NCI-H2196 (cell line): ENCODE measurements around the gene BCAN.
"Not testable (repeated sequence)": the region's sequence is repeated elsewhere in the genome, so short reads cannot be mapped to it uniquely, and the experiment has no call there.

Source experiments
- DNase-seq: peaks from one replicate; lab custom pipeline; 2025; ENCODE audit not compliant: unreplicated experiment; lab: John Stamatoyannopoulos, UW

Gene BCAN, protein sequence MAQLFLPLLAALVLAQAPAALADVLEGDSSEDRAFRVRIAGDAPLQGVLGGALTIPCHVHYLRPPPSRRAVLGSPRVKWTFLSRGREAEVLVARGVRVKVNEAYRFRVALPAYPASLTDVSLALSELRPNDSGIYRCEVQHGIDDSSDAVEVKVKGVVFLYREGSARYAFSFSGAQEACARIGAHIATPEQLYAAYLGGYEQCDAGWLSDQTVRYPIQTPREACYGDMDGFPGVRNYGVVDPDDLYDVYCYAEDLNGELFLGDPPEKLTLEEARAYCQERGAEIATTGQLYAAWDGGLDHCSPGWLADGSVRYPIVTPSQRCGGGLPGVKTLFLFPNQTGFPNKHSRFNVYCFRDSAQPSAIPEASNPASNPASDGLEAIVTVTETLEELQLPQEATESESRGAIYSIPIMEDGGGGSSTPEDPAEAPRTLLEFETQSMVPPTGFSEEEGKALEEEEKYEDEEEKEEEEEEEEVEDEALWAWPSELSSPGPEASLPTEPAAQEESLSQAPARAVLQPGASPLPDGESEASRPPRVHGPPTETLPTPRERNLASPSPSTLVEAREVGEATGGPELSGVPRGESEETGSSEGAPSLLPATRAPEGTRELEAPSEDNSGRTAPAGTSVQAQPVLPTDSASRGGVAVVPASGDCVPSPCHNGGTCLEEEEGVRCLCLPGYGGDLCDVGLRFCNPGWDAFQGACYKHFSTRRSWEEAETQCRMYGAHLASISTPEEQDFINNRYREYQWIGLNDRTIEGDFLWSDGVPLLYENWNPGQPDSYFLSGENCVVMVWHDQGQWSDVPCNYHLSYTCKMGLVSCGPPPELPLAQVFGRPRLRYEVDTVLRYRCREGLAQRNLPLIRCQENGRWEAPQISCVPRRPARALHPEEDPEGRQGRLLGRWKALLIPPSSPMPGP

DNA sequence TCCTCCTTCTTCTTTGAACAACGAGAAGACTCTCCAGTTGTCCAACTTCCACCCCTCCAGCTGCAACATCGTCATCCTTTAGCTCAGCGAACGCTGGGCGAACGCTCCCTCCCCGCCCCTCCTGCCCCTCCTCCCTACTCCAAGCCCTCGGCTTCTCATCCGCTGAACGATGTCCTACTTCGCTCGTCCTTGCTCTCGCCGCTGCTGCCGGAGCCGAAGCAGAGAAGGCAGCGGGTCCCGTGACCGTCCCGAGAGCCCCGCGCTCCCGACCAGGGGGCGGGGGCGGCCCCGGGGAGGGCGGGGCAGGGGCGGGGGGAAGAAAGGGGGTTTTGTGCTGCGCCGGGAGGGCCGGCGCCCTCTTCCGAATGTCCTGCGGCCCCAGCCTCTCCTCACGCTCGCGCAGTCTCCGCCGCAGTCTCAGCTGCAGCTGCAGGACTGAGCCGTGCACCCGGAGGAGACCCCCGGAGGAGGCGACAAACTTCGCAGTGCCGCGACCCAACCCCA lies at the start of gene BCAN:
TSS of gene BCAN (plus strand) at position 357 of the 504 bp plus-strand sequence. CDS start 3,938 bp downstream, outside the sequence.
- DNase-seq = no peak

DNA sequence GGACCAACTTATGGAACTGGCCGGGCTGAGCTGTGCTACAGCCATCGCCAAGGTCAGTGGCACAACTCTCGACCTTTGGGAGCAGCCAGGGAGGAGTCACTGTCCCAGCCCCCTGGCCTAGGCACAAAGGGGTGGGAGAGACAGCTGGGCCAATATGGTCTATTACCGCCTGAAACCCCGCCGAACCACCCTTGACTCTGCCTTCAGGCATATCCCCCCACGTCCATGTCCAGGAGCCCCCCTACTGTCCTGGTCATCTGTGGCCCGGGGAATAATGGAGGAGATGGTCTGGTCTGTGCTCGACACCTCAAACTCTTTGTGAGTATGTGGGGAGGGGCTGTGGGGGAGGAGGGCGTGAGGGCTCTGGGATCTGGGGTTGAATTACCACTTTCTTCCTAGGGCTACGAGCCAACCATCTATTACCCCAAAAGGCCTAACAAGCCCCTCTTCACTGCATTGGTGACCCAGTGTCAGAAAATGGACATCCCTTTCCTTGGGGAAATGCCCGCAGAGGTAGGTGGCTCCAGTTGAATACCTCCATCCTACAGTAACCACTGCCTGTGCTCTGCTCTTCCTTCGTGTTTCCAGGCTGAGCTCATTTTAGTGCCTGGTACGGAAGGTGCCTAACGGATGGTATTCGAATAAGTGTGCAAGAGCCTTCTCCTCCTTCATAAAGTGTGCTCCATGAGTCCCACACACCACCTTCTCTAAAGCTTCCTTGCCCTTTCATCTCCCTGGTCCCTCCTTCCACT lies 49.6 kb upstream of the BCAN start:
- DNase-seq = no peak

DNA sequence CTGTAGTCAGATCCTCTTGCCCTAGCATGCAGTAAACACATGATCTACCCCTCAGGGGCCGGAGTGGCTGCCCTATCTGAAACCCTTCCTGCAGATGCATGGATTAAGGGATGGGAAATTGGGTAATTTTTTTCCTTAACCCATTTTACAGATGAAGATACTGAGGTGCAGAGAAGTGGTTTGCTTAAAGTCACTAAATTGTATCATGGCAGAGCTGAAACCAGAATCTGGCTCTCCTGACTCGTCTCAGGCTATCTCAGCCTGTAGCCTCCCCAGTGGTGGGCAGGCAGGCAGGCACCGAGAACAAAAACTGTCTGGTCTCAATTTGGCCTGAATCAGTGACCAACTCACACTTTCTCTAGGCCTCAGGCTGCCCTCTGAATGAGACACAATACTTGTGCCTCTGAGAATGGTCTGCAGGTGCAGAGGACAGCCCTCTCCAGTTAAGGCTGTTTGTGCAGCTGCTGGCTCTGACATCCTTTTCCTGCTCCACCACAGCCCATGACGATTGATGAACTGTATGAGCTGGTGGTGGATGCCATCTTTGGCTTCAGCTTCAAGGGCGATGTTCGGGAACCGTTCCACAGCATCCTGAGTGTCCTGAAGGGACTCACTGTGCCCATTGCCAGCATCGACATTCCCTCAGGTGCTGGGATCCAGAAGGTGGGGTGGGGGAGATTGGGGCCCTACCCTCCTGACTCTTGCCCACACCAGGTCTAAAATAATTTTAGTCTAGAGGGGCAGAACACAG lies 48.8 kb upstream of the BCAN start:
- DNase-seq = peak; percentile 66

DNA sequence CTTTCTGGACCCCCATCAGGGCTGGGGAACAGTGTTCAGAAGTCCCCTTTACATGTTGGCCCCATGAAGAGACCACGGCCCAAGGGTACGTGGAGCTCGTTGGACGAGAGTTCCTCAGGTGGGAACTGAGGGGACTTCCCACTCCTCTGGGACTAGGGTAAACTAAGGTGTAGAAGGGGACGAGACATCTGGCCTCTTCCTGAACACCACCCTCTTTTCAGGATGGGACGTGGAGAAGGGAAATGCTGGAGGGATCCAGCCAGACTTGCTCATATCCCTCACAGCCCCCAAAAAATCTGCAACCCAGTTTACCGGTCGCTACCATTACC lies 48.3 kb upstream of the BCAN start:
- no peak for DNase-seq

DNA sequence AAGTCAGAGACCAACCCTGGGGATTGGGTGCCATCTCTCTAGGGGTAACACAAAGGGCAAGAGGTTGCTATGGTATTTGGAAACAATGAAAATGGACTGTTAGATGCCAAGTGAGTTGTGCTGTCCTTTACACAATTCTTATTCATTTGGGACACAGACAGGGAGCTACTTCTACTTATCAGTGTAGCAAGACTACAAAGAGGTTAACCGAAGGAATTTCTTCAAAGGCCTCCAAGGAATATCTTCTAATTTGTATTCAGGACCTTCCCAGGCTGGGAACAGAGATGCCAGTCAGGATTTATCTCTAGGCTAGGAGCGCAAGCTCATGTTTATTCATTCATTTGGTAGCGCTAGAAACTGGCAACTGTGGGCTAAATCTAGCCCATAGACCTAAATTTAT lies 47.7 kb upstream of the BCAN start:
- no peak for DNase-seq

DNA sequence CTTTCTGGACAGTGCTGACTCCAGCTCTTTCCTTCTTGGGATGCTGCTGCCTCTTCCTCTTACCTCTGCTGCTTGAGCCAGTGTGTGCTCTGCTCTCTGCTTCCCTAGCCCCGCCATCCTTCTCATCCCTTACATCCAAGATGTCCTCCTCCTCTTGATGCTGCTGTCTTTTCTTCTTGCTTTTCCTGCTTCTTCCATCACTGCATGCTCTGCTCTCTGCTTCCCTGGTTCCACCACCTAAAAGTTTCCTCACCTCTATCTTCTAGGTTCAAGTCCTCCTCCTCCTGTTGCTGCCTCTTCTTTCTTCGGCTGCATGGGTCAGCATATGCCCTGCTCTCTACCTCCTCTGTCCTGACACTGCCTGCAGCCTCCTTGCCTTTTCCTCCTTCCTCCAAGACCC lies 46.9 kb upstream of the BCAN start:
- DNase-seq = no peak

DNA sequence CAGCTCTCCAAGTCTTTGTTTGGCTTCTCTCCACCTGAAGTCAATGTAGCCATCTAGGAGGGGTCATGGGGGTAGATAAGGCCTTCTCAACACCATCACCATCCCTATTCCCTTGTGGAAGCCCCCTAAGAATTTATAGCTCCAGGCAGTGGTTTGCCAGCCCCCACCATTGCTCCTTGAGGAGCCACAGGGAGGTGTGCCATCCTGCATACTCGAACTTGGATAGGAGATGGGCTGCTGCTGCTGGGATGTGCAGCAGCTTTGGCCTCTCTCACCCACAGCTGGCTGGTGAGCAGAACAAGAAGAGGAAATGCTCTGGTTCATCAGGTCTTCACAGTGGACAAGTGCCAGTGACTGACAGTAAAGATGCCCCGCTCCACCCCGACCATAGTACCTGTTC lies 45.5 kb upstream of the BCAN start:
- no peak for DNase-seq

DNA sequence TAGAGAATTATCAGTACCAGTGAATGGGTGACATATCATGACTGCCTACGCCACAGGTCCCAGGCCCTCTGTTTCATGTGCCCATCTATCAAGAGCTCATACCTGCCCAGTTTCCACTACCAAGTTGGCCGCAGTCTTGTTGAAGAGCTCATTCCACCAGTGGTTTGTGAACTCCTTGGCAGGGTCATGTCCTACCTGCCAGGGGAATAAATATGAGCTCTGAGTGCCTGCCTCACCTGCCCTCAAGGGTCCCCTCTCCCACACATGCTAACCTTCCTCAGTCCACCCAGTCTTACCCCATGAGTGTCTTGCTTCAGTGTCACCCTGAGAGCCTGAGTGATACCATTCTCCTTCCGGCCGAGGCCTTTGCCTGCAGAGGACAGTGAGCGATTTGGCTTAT lies 43.8 kb upstream of the BCAN start:
- no peak for DNase-seq

DNA sequence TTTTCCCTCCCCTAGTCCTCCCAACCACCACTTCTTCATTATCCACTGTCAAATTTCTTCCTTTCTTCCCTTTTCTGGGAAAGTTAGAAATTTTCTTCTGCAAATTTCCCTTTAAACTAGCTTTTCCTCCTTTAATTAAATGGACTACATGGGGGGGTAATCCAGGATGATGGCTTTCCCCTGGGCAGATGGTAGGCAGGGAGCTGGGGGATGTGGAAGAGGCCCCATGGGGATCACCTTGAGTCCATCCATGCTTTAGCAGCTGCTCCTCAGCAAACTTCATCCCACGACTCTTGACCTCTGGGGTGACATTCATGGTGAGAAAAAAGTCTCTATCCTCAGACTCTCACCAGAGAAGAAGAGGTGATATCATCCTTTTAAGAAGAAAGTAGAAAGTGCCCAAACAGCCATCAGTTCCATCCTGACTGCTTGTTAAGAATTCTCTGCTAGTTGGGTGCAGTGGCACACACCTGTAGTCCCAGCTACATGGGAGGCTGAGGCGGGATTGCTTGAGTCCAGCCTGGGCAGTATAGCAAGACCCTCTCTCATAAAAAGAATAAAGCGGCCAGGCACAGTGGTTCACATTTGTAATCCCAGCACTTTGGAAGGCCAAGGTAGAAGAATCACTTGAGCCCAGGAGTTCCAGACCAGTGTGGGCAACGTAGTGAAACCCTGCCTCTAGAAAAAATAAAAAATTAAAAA lies 43.0 kb upstream of the BCAN start:
- DNase-seq = no peak

DNA sequence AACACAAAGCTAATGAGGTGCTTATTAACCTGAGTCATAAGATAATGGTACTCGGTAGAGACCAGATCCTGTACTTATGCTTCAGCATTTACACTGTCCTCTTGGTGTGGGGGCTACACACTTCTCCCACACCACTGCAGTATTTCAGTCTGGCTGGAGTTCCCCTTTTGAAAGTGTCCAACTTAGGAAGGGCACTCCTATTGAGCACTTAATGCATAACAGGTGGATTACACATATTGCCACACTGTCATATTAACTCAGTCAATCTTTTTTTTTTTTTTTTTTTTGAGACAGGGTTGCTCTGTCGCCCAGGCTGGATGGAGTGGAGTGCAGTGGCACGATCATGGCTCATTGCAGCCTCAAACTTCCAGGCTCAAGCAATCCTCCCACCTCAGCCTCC lies 42.1 kb upstream of the BCAN start:
- DNase-seq = no peak

DNA sequence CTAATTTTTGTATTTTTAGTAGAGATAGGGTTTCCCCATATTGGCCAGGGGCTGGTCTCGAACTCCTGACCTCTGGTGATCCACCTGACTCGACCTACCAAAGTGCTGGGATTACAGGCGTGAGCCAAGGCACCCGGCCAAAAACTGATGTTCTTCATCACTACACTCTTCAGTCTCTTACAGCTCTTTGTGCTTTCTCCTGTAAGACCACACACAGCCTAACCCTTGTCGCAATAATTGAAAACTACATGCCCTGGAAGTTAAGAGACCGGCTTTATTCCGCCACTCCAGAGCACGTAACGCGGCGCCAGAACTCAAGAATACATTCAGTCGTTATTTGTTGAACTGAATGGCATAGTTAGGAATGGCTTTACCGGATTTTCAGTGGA lies 41.2 kb upstream of the BCAN start:
- DNase-seq = no peak

DNA sequence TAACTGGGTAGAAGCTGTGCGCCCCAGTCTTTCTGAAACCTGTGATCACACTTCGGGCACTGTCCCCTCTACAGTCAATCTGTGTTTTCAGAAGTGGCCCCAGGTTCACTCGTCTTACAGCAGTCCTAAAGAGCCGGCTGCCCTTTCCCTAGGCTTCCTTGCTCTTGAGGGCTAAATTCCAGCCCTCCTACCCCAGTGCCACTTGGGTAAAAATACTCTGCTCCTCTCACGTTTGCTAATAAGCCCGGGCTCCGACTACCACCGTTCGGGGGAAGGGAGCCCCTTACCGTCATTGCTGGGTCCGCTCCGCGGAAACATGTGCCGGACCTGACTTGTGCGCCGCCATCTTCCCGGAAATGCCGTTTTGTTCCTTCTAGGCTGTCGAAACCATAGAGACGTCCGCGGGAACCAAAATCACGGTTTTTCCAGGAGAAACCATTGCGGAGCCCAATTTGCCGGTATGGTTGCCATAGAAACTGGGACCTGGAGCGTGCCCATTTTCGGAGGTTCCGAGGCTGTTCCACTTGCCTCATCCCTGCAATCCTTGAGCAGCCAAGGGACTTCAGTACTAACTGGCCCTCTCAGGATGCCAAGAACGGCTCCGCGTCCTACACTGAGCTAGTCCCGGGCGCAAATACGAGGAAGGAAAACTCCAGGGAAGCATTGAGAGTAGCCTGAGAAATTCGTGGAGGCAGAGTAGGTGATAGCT lies 40.6 kb upstream of the BCAN start, which contains the start of gene GPATCH4:
TSS of gene GPATCH4 (minus strand) at position 358 of the 709 bp plus-strand sequence.
- DNase-seq = peak; percentile 85

DNA sequence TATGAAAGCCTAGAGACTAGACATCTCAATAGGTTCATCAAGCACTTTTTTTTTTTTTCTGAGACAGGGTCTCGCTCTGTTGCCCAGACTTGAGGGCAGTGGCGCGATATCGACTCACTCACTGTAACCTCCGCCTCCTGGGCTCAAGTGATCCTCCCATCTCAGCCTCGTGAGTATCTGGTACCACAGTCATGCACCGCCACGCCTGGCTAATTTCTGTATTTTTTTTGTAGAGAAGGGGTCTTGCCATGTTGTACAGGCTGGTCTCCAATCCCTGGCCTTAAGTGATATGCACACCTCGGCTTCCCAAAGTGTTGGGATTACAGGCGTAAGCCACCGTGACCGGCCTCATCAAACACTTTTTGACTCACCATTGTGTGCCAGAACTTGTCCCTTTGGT lies 40.0 kb upstream of the BCAN start:
- DNase-seq = no peak

DNA sequence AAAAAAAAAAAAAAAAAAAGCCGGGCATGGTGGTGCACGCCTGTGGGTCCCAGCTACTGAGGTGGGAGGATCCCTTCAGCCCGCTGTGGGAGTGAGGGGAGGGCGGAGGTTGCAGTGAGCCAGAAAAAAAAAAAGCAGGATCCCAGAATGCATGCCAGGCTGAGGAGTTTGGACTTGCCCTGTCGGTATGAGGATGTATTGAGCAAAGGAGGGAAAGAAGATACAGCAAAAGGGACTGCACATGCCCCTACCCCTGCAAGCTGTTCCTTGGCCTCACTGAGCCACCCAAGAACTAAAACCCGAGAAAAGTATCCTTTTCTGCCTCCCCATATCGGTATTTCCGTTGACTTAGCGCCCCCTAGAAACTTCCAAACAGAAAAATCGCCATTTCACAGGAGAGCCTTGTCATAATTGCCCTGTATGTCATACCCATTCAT lies 39.3 kb upstream of the BCAN start:
- DNase-seq = no peak

DNA sequence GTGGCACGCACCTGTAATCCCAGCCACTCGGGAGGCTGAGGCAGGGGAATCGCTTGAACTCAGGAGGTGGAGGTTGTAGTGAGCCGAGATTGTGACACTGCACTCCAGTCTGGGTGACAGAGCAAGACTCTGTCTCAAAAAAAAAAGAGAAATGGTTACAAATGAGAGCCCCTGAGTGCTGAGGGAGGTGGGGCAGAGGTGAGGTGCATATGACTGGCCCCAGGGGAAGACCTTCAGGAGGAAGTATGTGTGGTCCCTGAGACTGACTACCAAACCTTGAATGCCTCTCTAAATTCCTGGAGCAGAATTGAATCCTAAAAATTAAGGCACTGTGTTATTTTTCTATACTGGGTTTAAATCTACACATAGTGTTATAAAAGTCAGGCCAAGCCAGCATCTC lies 34.6 kb upstream of the BCAN start:
- not testable (repeated sequence) for DNase-seq

DNA sequence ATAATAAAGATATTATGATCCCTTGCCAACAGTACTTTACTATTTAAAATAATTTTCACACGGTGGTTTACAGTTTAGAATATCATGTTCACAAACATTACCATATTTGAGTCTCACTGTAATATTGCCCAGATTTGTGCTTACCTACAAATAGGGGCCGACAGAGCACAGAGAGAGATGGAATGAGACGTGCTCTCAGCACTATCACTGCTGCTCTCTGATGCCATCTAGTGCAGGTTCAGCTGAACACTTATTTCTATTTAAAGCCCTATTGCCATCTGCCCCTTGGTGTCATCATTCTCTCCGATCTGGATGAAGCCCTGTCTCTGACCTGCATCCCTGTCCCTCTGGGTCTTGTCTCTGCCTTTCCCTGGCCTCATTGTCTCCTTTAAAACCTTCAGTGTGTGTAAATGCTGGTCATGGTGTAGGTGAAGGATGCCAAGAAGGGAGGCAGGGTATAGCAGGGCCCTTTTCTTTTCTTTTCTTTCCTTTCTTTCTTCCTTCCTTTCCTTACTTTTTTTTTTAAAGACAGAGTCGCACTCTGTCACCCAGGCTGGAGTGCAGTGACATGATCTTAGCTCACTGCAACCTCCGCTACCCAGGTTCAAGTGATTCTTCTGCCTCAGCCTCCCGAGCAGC lies 33.8 kb upstream of the BCAN start:
- peak; percentile 76 for DNase-seq

DNA sequence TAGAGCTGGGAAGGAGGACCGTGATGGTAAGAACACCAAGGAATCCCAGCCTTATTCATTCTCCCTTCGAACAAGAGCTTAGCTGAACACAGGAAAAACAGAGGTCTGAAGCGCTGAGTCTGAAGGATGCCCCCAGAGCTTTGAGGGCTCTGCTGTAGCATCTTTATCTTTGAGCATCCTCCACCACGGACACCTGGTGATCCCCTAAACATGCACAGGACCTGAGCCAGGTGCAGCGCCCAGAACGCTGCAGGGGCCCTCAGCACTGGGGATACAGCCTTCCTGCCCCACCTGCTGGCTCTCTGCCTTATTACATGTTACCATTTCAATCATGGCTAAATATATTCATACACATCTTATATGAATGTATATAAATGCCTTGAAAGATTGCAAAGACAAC lies 32.9 kb upstream of the BCAN start:
- DNase-seq = peak; percentile 67

DNA sequence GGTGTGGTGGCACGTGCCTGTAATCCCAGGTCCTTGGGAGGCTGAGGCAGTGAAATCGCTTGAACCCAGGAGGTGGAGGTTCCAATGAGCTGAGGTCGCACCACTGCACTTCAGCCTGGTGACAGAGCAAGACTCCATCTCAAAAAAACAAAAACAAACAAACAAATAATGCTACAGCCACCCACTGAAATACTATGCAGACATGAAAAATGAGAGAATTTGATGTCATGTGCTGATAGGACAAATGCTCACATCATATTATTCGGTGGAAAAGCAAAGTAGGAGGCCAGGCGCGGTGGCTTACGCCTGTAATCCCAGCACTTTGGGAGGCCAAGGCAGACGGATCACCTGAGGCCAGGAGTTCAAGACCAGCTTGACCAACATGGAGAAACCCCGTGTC lies 31.8 kb upstream of the BCAN start:
- not testable (repeated sequence) for DNase-seq

DNA sequence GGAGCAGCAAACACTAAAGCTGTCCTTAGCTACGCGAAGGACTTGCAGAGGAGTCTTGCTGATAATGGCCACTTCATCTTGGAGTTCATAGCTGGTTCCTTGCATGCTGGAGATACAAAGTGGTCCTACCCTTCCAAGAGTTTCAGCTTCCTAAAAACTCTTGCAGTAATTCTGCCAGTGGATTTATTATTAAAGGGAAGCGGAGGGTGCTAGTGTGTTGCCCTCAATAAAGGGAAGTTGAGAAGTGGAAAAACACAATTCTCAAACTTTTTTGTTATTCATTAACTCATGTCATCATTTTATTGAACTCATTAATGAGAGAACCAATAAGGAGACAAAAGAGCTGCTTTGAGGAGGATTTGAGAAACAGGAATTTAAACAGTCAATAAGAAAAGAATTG lies 29.3 kb upstream of the BCAN start:
- DNase-seq = no peak
